Measurements from ENCODE around the gene SEPTIN12.

- TF ChIP-seq CTCF (IDR thresholded peaks at IDR 0.05) (no peak), POLR2AphosphoS5 (IDR thresholded peaks at IDR 0.05; ENCODE audit: low read depth, low read length) (no peak)
Measured at GRCh38 chr16:4785758-4786433, 2.2 kb downstream of the SEPTIN12 start.

Measured in Panc1 (cell line).